ENCODE measurements around the gene SLC22A14.

- TF ChIP-seq POLR2A (IDR thresholded peaks at IDR 0.05; ENCODE audit: low read depth) (no peak), CTCF (IDR thresholded peaks at IDR 0.05) (no peak), POLR2AphosphoS5 (IDR thresholded peaks at IDR 0.05) (no peak)
Measured at GRCh38 chr3:38332201-38332600, 50.1 kb downstream of the SLC22A14 start.
